ENCODE results near the gene ADCK1.
"Not testable (repeated sequence)": the region's sequence is repeated elsewhere in the genome, so short reads cannot be mapped to it uniquely, and the experiment has no call there.

ADCK1 gene

GRCh38 chr14:77866932-77867331, 67.0 kb downstream of the ADCK1 start:
- DNase-seq, result no peak

GRCh38 chr14:77867476-77867875, 67.6 kb downstream of the ADCK1 start:
- no peak for DNase-seq

- DNase-seq, result no peak
Measured at GRCh38 chr14:77868552-77869285, 68.8 kb downstream of the ADCK1 start.

- no peak for DNase-seq
Measured at GRCh38 chr14:77869340-77869739, 69.4 kb downstream of the ADCK1 start.

- no peak for DNase-seq
Measured at GRCh38 chr14:77870646-77871045, 70.7 kb downstream of the ADCK1 start.

- DNase-seq, result no peak
Measured at GRCh38 chr14:77872152-77872551, 72.2 kb downstream of the ADCK1 start.

- no peak for DNase-seq
Measured at GRCh38 chr14:77872983-77873382, 73.1 kb downstream of the ADCK1 start.

- no peak for DNase-seq
Measured at GRCh38 chr14:77878783-77879182, 78.9 kb downstream of the ADCK1 start.

- DNase-seq, result no peak
Measured at GRCh38 chr14:77880056-77880455, 80.1 kb downstream of the ADCK1 start.

- DNase-seq, result peak; percentile 76
Measured at GRCh38 chr14:77882098-77882497, 82.2 kb downstream of the ADCK1 start.

GRCh38 chr14:77882636-77883035, 82.7 kb downstream of the ADCK1 start:
- no peak for DNase-seq

- peak; percentile 78 for DNase-seq
Measured at GRCh38 chr14:77883131-77883846, 83.4 kb downstream of the ADCK1 start.

- no peak for DNase-seq
Measured at GRCh38 chr14:77883847-77884238, 83.9 kb downstream of the ADCK1 start.

GRCh38 chr14:77885367-77885766, 85.5 kb downstream of the ADCK1 start:
- DNase-seq, result no peak

- DNase-seq, result no peak
Measured at GRCh38 chr14:77886010-77886409, 86.1 kb downstream of the ADCK1 start.

- DNase-seq, result not testable (repeated sequence)
Measured at GRCh38 chr14:77888903-77889302, 89.0 kb downstream of the ADCK1 start.

- DNase-seq, result no peak
Measured at GRCh38 chr14:77889971-77890442, 90.1 kb downstream of the ADCK1 start.

GRCh38 chr14:77890873-77891272, 91.0 kb downstream of the ADCK1 start:
- peak; percentile 16 for DNase-seq

GRCh38 chr14:77892381-77892871, 92.5 kb downstream of the ADCK1 start:
- DNase-seq, result no peak

- DNase-seq, result no peak
Measured at GRCh38 chr14:77892890-77893484, 93.1 kb downstream of the ADCK1 start.

GRCh38 chr14:77897374-77897773, 97.5 kb downstream of the ADCK1 start:
- DNase-seq, result no peak

GRCh38 chr14:77902811-77903210, 102.9 kb downstream of the ADCK1 start:
- DNase-seq, result peak; percentile 34

GRCh38 chr14:77903221-77903620, 103.3 kb downstream of the ADCK1 start:
- peak; percentile 32 for DNase-seq
